Measurements from ENCODE around the gene GRIK4.

The GRIK4 gene

GRCh38 chr11:120819003-120819402 lies 307.5 kb downstream of the GRIK4 start:
- no peak for DNase-seq

DNA sequence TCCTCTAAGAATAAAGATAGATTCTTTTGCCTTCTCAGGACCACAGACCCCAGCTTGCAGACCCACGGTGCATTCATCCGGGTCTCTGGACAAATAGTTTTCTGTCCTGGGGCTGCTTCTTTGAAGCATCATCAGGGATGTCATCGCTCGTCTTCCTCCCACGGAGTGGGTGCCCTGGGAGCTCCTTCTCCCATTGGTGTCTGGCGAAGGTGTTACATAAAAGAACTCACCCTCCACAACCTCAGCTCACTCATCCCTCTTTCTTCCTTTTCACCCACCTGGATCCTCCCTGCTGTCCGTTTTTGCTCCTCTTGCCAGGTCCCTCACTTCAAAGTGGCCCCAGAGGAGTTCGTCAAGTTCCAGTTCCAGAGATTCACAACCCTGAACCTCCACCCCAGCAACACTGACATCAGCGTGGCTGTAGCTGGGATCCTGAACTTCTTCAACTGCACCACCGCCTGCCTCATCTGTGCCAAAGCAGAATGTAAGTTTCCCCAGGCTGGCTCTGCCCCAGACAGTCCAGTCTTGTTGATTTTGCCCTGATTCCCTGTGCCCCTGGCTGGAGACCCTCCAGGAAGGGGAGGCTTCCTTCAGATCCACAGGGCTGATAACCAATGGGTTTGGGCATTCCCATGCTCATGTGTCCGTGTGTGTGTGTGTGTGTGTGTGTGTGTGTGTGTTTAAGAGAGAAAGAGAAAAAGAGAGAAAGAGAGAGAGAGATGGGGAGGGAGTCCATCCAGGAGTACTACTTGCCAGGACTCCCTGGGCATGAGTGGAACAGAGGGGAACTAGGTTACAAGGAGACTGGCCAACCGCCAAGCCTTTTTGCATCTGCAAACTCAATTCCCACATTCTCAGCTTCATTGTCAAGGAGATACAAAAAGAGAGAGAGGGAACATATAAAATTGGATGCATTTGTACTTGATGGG lies 308.2 kb downstream of the GRIK4 start:
- DNase-seq, result no peak

DNA sequence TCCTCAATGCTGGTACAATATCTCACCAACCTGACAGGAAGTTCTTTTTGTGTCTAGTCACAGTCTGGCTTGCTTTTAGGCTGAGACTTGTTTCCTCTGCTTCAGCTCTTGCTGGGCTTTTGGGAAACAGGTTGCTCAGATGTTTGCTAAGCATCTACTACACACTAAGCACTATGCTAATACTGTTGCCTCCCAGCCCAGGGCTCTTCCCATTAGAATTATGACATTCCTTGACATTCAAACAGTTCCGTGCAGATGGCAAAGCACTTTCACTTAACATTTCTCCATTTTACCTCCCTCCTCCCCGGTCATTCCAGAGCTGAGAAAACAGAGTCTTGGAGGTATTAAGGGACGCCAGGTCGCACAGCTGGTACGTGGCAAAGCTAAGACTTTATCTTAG lies 311.6 kb downstream of the GRIK4 start:
- DNase-seq, result no peak

DNA sequence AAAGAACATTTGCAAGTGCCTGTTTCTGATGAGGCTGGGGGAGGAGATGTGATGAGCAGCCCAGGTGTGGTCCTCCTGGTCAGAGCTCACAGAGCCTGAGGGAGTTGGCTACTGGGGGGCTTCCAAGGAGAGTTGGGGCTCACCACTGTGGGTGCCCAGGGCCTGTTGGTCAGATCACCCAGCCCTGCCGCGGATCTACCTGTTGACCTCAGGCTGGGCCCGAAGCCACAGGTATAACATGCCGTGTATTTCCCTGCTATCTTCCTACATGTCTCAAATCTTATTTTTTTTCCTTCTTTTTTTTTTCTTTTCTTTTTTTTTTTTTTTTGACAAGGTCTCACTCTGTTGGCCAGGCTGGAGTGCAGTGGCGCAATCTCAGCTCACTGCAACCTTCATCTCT lies 312.7 kb downstream of the GRIK4 start:
- no peak for DNase-seq

DNA sequence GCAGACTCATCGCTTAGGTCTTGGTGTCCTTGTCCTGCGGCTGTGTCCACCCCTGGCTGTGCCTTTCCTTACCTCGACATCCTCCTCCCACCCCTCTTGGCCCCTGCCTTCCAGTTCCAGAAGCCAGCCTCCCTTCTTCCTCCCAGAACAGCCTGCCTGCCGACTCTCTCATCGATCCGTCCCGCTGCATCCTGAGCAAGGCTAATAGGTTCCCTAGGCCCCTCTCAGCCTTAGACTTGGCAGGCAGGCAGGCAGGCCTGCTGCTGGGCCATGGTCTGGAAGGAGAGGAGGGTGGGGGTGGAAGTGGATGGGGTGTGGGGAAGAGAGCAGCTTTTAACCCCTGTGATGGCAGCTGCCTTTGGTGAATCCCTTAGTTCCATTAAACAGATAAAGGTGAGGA lies 315.6 kb downstream of the GRIK4 start:
- DNase-seq, result no peak

GRCh38 chr11:120827820-120828219 lies 316.3 kb downstream of the GRIK4 start:
- no peak for DNase-seq

- no peak for DNase-seq
These were observed 317.3 kb downstream of the GRIK4 start for GRCh38 chr11:120828847-120829246.

DNA sequence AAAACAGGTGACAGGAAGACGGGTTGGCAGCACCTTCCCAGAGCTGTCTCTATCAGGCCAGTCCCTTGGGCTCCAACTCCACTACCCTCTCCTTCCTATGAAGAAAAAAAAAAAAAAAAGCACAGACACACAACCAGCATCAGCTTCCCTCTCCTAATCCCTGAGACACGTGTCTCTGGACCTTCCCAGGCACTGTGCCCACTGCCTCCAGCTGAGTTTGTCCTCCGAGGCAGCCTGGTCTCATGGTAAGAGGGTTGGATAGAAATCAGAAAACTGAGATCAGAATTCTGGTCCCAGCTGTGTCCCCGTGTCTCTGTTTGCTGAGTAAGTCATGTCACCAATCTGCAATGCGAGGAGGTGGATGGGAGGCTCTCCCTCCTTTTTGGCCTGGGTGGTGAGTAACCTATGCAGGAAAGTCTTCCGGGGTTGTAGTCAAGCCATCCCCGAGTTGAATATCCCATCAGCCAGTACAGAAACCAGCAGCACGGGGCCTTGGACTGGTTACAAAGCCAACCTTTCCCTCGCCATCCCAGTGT lies 318.6 kb downstream of the GRIK4 start:
- DNase-seq, result no peak

DNA sequence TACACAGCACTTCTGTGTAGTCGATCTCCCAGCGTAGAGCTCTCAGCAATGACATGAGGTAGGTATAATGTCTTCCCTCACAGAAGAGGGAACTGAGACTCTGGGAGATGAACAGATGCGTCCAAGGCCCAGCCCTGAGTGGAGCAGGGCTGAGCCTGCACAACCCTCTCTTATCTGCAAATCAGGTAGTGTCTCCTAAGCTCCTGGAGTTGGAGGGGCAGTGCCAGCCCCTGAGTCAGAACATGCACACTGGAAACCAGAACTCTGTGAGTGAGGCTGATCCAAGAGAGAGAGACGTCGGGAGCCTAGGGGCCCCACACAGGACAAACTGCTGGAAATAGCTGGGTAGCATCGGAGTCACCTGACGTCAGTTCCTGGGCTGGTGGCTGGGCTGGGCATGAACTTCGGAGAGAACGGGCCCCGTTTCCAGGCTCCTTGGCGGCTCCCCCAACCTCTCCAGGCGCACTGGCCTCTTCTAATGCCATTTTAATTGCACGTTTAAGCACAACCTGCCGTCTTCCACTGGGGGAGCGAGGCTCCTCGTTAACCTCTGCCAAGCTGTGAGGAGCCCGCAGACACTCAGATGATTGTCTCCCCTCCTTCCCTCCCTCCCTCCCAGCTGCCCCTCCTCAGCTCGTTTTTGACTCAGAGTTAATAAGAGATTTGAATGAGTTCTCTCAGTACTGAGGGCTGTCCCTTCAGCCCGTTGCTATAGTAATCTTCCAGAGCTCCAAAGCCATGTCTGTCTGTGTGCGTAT lies 321.1 kb downstream of the GRIK4 start:
- no peak for DNase-seq

DNA sequence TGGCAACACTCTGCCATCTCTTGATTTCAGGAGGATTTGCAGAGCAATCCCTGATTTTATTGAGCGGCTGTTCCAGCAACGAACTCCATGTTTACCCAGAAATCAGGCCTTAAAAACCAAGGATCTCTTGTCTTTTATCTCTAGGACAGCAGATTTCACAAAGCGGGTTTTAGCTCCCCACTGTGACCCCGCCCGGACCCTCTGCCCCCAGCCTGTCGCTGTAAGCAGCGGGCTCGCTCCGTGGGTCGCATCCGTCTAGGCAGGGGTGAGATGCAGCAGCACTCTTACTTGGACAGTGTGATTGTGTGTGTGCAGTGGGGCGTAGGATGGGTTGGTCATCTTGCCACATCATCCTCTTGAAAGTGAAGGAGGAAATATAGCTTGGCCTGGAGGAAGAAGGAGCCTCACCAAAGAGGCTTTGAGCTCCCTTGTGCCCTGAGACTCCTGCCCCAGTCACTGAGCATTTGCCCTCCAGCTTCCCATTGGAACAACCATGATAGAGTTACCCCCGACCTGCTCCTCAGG lies 323.2 kb downstream of the GRIK4 start:
- DNase-seq, result no peak

GRCh38 chr11:120835601-120836228 lies 324.2 kb downstream of the GRIK4 start:
- DNase-seq, result no peak

- no peak for DNase-seq
These were observed 326.1 kb downstream of the GRIK4 start for GRCh38 chr11:120837696-120838095.

DNA sequence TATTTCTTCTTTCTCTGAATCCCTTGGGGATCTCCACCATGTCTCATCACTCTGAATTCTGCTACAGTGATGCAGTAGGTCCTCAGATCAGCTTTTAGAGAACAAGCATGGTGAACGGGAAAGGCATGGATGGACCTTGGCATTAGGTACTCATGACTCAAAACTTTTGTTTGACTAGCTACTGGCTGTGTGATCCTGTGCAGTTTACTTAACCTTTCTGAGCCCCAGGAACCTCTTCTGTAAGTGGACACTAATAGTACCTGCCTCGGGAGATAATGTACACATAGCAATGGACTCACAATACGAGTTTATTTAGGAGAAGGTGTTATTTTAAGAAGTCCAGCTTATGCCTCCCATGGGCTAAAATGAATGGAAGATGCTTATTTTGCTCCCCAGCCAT lies 327.7 kb downstream of the GRIK4 start:
- no peak for DNase-seq

- DNase-seq, result no peak
These were observed 328.4 kb downstream of the GRIK4 start for GRCh38 chr11:120839846-120840402.

GRCh38 chr11:120840661-120841060 lies 329.1 kb downstream of the GRIK4 start:
- no peak for DNase-seq

- no peak for DNase-seq
These were observed 329.5 kb downstream of the GRIK4 start for GRCh38 chr11:120841074-120841473.

GRCh38 chr11:120842195-120842594 lies 330.6 kb downstream of the GRIK4 start:
- no peak for DNase-seq

DNA sequence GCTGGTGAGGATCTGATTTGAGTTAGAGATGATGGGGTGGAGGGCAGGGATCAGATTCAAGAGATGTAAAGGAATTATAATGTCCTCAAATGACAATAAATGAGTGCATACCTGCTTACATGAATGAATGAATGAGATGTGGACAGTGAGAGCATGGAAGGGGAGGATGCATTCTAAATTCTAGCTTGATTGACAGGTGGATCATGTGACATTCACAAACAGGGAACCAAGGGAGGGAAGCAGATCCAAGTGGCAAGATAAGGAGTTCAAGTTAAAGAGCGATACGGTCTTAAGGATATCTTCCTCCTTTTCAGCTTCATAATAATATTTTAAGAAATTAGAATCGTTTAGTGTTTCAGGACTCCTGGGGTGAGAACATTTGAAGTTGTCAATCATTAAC lies 341.9 kb downstream of the GRIK4 start:
- no peak for DNase-seq

DNA sequence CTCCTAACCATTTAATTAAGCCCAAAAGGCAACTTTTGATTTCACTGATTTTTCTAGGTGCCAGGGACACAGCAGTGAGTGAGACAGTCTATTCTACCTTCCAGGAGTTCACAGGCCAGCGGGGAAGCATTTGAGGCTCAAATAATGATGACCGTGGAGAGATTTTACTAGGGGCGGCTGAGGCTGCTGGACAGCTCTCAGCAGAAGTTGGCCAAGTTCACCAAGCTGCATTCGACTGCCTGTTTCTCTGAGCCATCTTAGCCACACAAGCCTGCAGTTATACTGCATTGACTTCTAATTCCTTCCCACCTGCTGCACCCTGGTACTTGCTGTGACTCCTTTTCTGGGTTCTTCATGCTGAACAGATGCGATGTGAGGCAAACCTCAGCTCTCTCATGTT lies 343.4 kb downstream of the GRIK4 start:
- no peak for DNase-seq

- DNase-seq, result no peak
These were observed 346.0 kb downstream of the GRIK4 start for GRCh38 chr11:120857508-120857907.

DNA sequence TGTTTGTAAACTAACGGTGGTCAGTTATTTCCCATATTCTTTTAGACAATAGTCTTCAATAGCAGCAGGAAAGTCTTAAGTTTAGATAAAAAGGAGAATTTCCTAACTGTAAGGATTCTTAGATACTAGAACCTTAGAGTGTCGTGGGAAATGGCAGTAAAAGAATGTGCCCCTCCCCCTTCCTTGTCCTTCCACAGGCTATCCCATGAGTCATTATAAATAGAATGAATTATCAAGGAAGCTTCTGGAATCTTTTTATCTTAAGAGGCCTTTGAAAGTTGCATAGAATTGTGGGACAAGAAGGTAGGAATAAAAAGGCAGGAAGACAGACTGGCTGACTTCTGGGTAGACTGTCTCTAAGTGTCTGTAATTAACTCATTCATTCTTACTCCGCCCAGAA lies 347.2 kb downstream of the GRIK4 start:
- DNase-seq, result no peak

GRCh38 chr11:120859552-120860295 lies 348.2 kb downstream of the GRIK4 start:
- no peak for DNase-seq

All from activated CD4-positive, alpha-beta T cell treated with anti-CD3 and anti-CD28 coated beads, Interleukin-2, amount 50 U/mL, for 1 hour (primary cell).